ENCODE measurements around the gene LRRC32.
"Not testable (repeated sequence)": the region's sequence is repeated elsewhere in the genome, so short reads cannot be mapped to it uniquely, and the experiment has no call there.

LRRC32 gene

DNA sequence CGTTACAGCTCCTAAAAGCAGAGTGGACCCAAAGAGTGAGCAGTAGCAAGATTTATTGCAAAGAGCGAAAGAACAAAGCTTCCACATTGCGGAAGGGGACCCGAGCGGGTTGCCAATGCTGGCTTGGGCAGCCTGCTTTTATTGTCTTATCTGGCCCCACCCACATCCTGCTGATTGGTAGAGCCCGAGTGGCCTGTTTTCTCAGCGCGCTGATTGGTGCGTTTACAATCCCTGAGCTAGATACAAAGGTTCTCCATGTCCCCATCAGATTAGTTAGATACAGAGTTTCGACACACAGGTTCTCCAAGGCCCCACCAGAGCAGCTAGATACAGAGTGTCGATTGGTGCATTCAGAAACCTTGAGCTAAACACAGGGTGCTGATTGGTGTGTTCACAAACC is 62.3 kb downstream of the LRRC32 start:
- not testable (repeated sequence) for DNase-seq
